ENCODE data around the gene RABL3. TPM values are rescaled to one million over a fixed set of nuclear protein-coding genes. Genes with fewer than 3 reads are reported as not detected.

The RABL3 gene
- total RNA-seq, 1 donor from 2014 or later = 17.1 TPM

GRCh38 chr3:120673116-120673515 lies 69.2 kb downstream of the RABL3 start:
- Mint-ChIP-seq H3K4me1 (ENCODE audit: low read depth) (peaks cover 10% of the 10 kb centered on the region), H3K36me3 (ENCODE audit: low read depth) (no peaks in the 10 kb centered on the region), H3K4me3 (ENCODE audit: unreplicated experiment) (no peak overlapping the region)

GRCh38 chr3:120670576-120670975 lies 71.7 kb downstream of the RABL3 start:
- H3K27me3 Mint-ChIP-seq (ENCODE audit: low read depth) = peaks cover 2% of the 10 kb centered on the region
- no peaks in the 10 kb centered on the region for H3K36me3 Mint-ChIP-seq (ENCODE audit: low read depth)
- H3K4me1 Mint-ChIP-seq (ENCODE audit: low read depth) = peaks cover 4% of the 10 kb centered on the region
- no peak for TF ChIP-seq CTCF (IDR thresholded peaks at IDR 0.05)
- no peak overlapping the region for H3K4me3 Mint-ChIP-seq (ENCODE audit: unreplicated experiment)
- DNase-seq (ENCODE audit: low spot score) = no peak
- no peak overlapping the region for H3K27ac Mint-ChIP-seq (ENCODE audit: unreplicated experiment)
- H3K9me3 Mint-ChIP-seq (ENCODE audit: low read depth) = no peaks in the 10 kb centered on the region

More at GRCh38 chr3:120673116-120673515, 69.2 kb downstream of the RABL3 start:
- H3K27me3 Mint-ChIP-seq (ENCODE audit: low read depth) = no peaks in the 10 kb centered on the region
- peaks cover 4% of the 10 kb centered on the region for H3K9me3 Mint-ChIP-seq (ENCODE audit: low read depth)
- H3K27ac Mint-ChIP-seq (ENCODE audit: unreplicated experiment) = no peak overlapping the region
- no peak for DNase-seq (ENCODE audit: low spot score)
- no peak for TF ChIP-seq CTCF (IDR thresholded peaks at IDR 0.05)

DNA sequence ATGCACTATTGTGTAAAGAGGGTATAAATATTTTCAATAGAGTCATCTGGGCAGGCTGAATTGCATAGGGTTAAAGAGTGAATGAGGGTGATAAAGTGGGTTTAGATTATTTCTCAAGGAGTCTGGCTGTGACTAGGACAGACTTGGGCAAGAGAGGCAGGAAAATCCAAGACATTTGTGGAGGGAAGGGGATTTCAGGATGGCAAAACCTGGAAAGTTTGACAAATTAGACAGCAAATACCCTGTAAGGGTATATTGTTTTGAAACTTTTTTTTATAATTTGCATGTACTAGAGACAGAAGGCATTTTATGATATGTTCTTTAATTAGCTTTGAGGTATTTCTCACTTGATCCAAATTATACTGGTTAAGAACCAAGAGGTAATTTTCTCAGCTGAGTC lies 77.4 kb downstream of the RABL3 start:
- no peak overlapping the region for H3K27ac Mint-ChIP-seq (ENCODE audit: unreplicated experiment)
- peaks cover 4% of the 10 kb centered on the region for H3K27me3 Mint-ChIP-seq (ENCODE audit: low read depth)
- no peak for DNase-seq (ENCODE audit: low spot score)
- H3K4me3 Mint-ChIP-seq (ENCODE audit: unreplicated experiment) = no peak overlapping the region
- no peak for TF ChIP-seq CTCF (IDR thresholded peaks at IDR 0.05)
- no peaks in the 10 kb centered on the region for H3K9me3 Mint-ChIP-seq (ENCODE audit: low read depth)
- peaks cover 22% of the 10 kb centered on the region for H3K4me1 Mint-ChIP-seq (ENCODE audit: low read depth)
- H3K36me3 Mint-ChIP-seq (ENCODE audit: low read depth) = no peaks in the 10 kb centered on the region

GRCh38 chr3:120661945-120662344 lies 80.4 kb downstream of the RABL3 start:
- TF ChIP-seq CTCF (IDR thresholded peaks at IDR 0.05) = no peak
- peak overlapping the region; percentile 8 for H3K4me3 Mint-ChIP-seq (ENCODE audit: unreplicated experiment)
- peaks cover 4% of the 10 kb centered on the region for H3K27me3 Mint-ChIP-seq (ENCODE audit: low read depth)
- no peaks in the 10 kb centered on the region for H3K36me3 Mint-ChIP-seq (ENCODE audit: low read depth)
- peaks cover 22% of the 10 kb centered on the region for H3K4me1 Mint-ChIP-seq (ENCODE audit: low read depth)
- H3K27ac Mint-ChIP-seq (ENCODE audit: unreplicated experiment) = peak overlapping the region; percentile 83
- H3K9me3 Mint-ChIP-seq (ENCODE audit: low read depth) = peaks cover 5% of the 10 kb centered on the region
- DNase-seq (ENCODE audit: low spot score) = no peak

GRCh38 chr3:120661106-120661905 lies 81.0 kb downstream of the RABL3 start:
- no peaks in the 10 kb centered on the region for H3K36me3 Mint-ChIP-seq (ENCODE audit: low read depth)
- H3K27me3 Mint-ChIP-seq (ENCODE audit: low read depth) = peaks cover 4% of the 10 kb centered on the region
- peak overlapping the region; percentile 8 for H3K4me3 Mint-ChIP-seq (ENCODE audit: unreplicated experiment)
- DNase-seq (ENCODE audit: low spot score) = no peak
- TF ChIP-seq CTCF (IDR thresholded peaks at IDR 0.05) = no peak
- H3K9me3 Mint-ChIP-seq (ENCODE audit: low read depth) = peaks cover 5% of the 10 kb centered on the region
- peak overlapping the region; percentile 83 for H3K27ac Mint-ChIP-seq (ENCODE audit: unreplicated experiment)
- H3K4me1 Mint-ChIP-seq (ENCODE audit: low read depth) = peaks cover 22% of the 10 kb centered on the region

Measured in chondrocyte (in vitro differentiated cells).